Stimulated activated memory B cell treated with anti-CD40 and anti-IgM and Interleukin-4, amounts not matched to agents 10 μg/mL and 1 μg/mL and 100 μg/mL, for 72 hours (primary cell): ENCODE results near the gene IRAK1.

Experiments used
- ATAC-seq: fragments of 150-1000 bp; cut with Tn5 transposase; 2 replicates; pipeline ENCODE4 v1.10.0; 2021
- H3K27ac Mint-ChIP-seq: one replicate; pipeline ENCODE4 v1.8.0; 2022; ENCODE audit warnings: mild to moderate bottlenecking, mixed read lengths
- H3K27me3 Mint-ChIP-seq: one replicate; pipeline ENCODE4 v1.8.0; 2022; ENCODE audit warnings: mixed read lengths
- H3K36me3 Mint-ChIP-seq: one replicate; pipeline ENCODE4 v1.8.0; 2022; ENCODE audit warnings: mixed read lengths
- H3K4me1 Mint-ChIP-seq: one replicate; pipeline ENCODE4 v1.8.0; 2022; ENCODE audit warnings: mixed read lengths
- H3K4me3 Mint-ChIP-seq: one replicate; pipeline ENCODE4 v1.8.0; 2022; ENCODE audit warnings: mild to moderate bottlenecking, moderate library complexity, mixed read lengths
- H3K9me3 Mint-ChIP-seq: one replicate; pipeline ENCODE4 v1.8.0; 2022; ENCODE audit warnings: mixed read lengths

Gene IRAK1

GRCh38 chrX:154017766-154018517 lies 1.8 kb downstream of the IRAK1 start:
- Mint-ChIP-seq H3K27me3 (no peaks in the 10 kb centered on the region), H3K4me3 (peak overlapping the region; percentile 91), H3K9me3 (no peaks in the 10 kb centered on the region), H3K36me3 (peaks cover 21% of the 10 kb centered on the region), H3K27ac (peak overlapping the region; percentile 93), H3K4me1 (peaks cover 33% of the 10 kb centered on the region)
- ATAC-seq = no peak

- ATAC-seq = no peak
- peaks cover 33% of the 10 kb centered on the region for H3K4me1 Mint-ChIP-seq
- peaks cover 25% of the 10 kb centered on the region for H3K36me3 Mint-ChIP-seq
- H3K4me3 Mint-ChIP-seq = no peak overlapping the region
- H3K9me3 Mint-ChIP-seq = no peaks in the 10 kb centered on the region
- H3K27me3 Mint-ChIP-seq = no peaks in the 10 kb centered on the region
- H3K27ac Mint-ChIP-seq = peak overlapping the region; percentile 78
These were observed 3.2 kb downstream of the IRAK1 start for GRCh38 chrX:154016366-154017076.

- H3K36me3 Mint-ChIP-seq = peaks cover 31% of the 10 kb centered on the region
- H3K4me3 Mint-ChIP-seq = no peak overlapping the region
These were observed 4.0 kb downstream of the IRAK1 start for GRCh38 chrX:154015581-154016264.

GRCh38 chrX:154014429-154015380 lies 5.0 kb downstream of the IRAK1 start:
- Mint-ChIP-seq H3K4me3 (peak overlapping the region; percentile 12), H3K4me1 (peaks cover 25% of the 10 kb centered on the region), H3K27me3 (no peaks in the 10 kb centered on the region), H3K36me3 (peaks cover 31% of the 10 kb centered on the region), H3K9me3 (no peaks in the 10 kb centered on the region), H3K27ac (peak overlapping the region; percentile 42)
- no peak for ATAC-seq

More at GRCh38 chrX:154015581-154016264, 4.0 kb downstream of the IRAK1 start:
- peaks cover 32% of the 10 kb centered on the region for H3K4me1 Mint-ChIP-seq
- H3K27ac Mint-ChIP-seq = peak overlapping the region; percentile 78
- H3K27me3 Mint-ChIP-seq = no peaks in the 10 kb centered on the region
- H3K9me3 Mint-ChIP-seq = no peaks in the 10 kb centered on the region
- no peak for ATAC-seq

- H3K27me3 Mint-ChIP-seq = no peaks in the 10 kb centered on the region
- H3K27ac Mint-ChIP-seq = no peak overlapping the region
- no peak overlapping the region for H3K4me3 Mint-ChIP-seq
- H3K9me3 Mint-ChIP-seq = no peaks in the 10 kb centered on the region
- ATAC-seq = peak; percentile 67
- H3K36me3 Mint-ChIP-seq = peaks cover 29% of the 10 kb centered on the region
- peaks cover 24% of the 10 kb centered on the region for H3K4me1 Mint-ChIP-seq
These were observed 5.9 kb downstream of the IRAK1 start for GRCh38 chrX:154013614-154014360.

- H3K4me3 Mint-ChIP-seq = no peak overlapping the region
- ATAC-seq = no peak
- no peak overlapping the region for H3K27ac Mint-ChIP-seq
- H3K36me3 Mint-ChIP-seq = peaks cover 25% of the 10 kb centered on the region
- H3K27me3 Mint-ChIP-seq = no peaks in the 10 kb centered on the region
- no peaks in the 10 kb centered on the region for H3K9me3 Mint-ChIP-seq
- H3K4me1 Mint-ChIP-seq = peaks cover 29% of the 10 kb centered on the region
These were observed 6.7 kb downstream of the IRAK1 start for GRCh38 chrX:154013001-154013421.

- H3K4me1 Mint-ChIP-seq = peaks cover 34% of the 10 kb centered on the region
These were observed 7.2 kb downstream of the IRAK1 start for GRCh38 chrX:154012336-154012991.

GRCh38 chrX:154011376-154012335 lies 8.0 kb downstream of the IRAK1 start:
- Mint-ChIP-seq H3K27me3 (no peaks in the 10 kb centered on the region), H3K9me3 (no peaks in the 10 kb centered on the region), H3K4me1 (peaks cover 40% of the 10 kb centered on the region), H3K27ac (peak overlapping the region; percentile 22), H3K36me3 (peaks cover 25% of the 10 kb centered on the region), H3K4me3 (no peak overlapping the region)
- no peak for ATAC-seq

More at GRCh38 chrX:154012336-154012991, 7.2 kb downstream of the IRAK1 start:
- H3K27me3 Mint-ChIP-seq = no peaks in the 10 kb centered on the region
- no peaks in the 10 kb centered on the region for H3K9me3 Mint-ChIP-seq
- H3K27ac Mint-ChIP-seq = no peak overlapping the region
- H3K4me3 Mint-ChIP-seq = no peak overlapping the region
- ATAC-seq = no peak
- H3K36me3 Mint-ChIP-seq = peaks cover 25% of the 10 kb centered on the region

GRCh38 chrX:154010330-154011087 lies 9.2 kb downstream of the IRAK1 start:
- H3K36me3 Mint-ChIP-seq = peaks cover 19% of the 10 kb centered on the region
- ATAC-seq = no peak

GRCh38 chrX:154008521-154008920 lies 11.2 kb downstream of the IRAK1 start:
- peaks cover 45% of the 10 kb centered on the region for H3K4me1 Mint-ChIP-seq
- no peaks in the 10 kb centered on the region for H3K9me3 Mint-ChIP-seq
- no peaks in the 10 kb centered on the region for H3K27me3 Mint-ChIP-seq
- peak; percentile 46 for ATAC-seq
- peak overlapping the region; percentile 78 for H3K4me3 Mint-ChIP-seq
- peak overlapping the region; percentile 94 for H3K27ac Mint-ChIP-seq
- H3K36me3 Mint-ChIP-seq = peaks cover 10% of the 10 kb centered on the region

More at GRCh38 chrX:154010330-154011087, 9.2 kb downstream of the IRAK1 start:
- Mint-ChIP-seq H3K27ac (no peak overlapping the region), H3K4me3 (no peak overlapping the region), H3K4me1 (peaks cover 40% of the 10 kb centered on the region), H3K27me3 (no peaks in the 10 kb centered on the region), H3K9me3 (no peaks in the 10 kb centered on the region)

GRCh38 chrX:154006947-154007346 lies 12.8 kb downstream of the IRAK1 start:
- H3K27ac Mint-ChIP-seq = peak overlapping the region; percentile 94
- no peak overlapping the region for H3K4me3 Mint-ChIP-seq
- no peaks in the 10 kb centered on the region for H3K9me3 Mint-ChIP-seq
- H3K4me1 Mint-ChIP-seq = peaks cover 58% of the 10 kb centered on the region
- peaks cover 10% of the 10 kb centered on the region for H3K36me3 Mint-ChIP-seq
- no peaks in the 10 kb centered on the region for H3K27me3 Mint-ChIP-seq
- no peak for ATAC-seq

GRCh38 chrX:154004315-154004714 lies 15.4 kb downstream of the IRAK1 start:
- Mint-ChIP-seq H3K9me3 (no peaks in the 10 kb centered on the region), H3K4me3 (peak overlapping the region; percentile 50), H3K4me1 (peaks cover 63% of the 10 kb centered on the region), H3K27me3 (no peaks in the 10 kb centered on the region), H3K27ac (peak overlapping the region; percentile 82), H3K36me3 (no peaks in the 10 kb centered on the region)
- peak; percentile 63 for ATAC-seq
